ENCODE measurements around the gene WFS1. TPM values are rescaled to one million over a fixed set of nuclear protein-coding genes. Genes with fewer than 3 reads are reported as not detected.

The WFS1 gene
- total RNA-seq, 1 experiment from 2014 or later = 57.1 TPM

- Histone ChIP-seq H3K9me3 (ENCODE audit: insufficient read depth, low read depth) (no peaks in the 10 kb centered on the region), H3K4me3 (no peak overlapping the region), H3K9me2 (ENCODE audit: insufficient read depth) (no peaks in the 10 kb centered on the region), H4K20me1 (ENCODE audit: insufficient read depth) (0 out of 2 replicates have a peak, but pooled peaks cover 3% of the 10 kb centered on the region), H2AFZ (no peak overlapping the region), H3F3A (ENCODE audit: insufficient read depth, low read depth) (no peaks in the 10 kb centered on the region), H3K36me3 (ENCODE audit: low read depth) (no peaks in the 10 kb centered on the region), H3K79me2 (ENCODE audit: low read depth) (no peaks in the 10 kb centered on the region), H3K27ac (no peak overlapping the region), H3K4me2 (no peak overlapping the region), H3K27me3 (ENCODE audit: insufficient read depth, low read depth) (no peaks in the 10 kb centered on the region), H3K4me1 (replicated peaks; ENCODE audit: insufficient read depth) (0 out of 2 replicates have a peak, but pooled peaks cover 3% of the 10 kb centered on the region)
- POLR2A ChIA-PET (ENCODE audit: unreplicated experiment) = no interaction called here
- no TSS peak for BruUV-seq (replicated peaks)
- intact Hi-C loops (cut with micrococcal nuclease; ENCODE audit: unreplicated experiment) = no loop called here
- no peak for DNase-seq
- CTCF ChIA-PET = interaction anchor here (0.6 to 3.4 kb wide), 4 partner anchors 67 to 672 kb away, joined by 3 to 24 read pairs (median 4); no protein-coding TSS in a partner anchor
- no peak for TF ChIP-seq EZH2 (IDR thresholded peaks at IDR 0.05; ENCODE audit: low read depth)
- TF ChIP-seq, protein P1, sequence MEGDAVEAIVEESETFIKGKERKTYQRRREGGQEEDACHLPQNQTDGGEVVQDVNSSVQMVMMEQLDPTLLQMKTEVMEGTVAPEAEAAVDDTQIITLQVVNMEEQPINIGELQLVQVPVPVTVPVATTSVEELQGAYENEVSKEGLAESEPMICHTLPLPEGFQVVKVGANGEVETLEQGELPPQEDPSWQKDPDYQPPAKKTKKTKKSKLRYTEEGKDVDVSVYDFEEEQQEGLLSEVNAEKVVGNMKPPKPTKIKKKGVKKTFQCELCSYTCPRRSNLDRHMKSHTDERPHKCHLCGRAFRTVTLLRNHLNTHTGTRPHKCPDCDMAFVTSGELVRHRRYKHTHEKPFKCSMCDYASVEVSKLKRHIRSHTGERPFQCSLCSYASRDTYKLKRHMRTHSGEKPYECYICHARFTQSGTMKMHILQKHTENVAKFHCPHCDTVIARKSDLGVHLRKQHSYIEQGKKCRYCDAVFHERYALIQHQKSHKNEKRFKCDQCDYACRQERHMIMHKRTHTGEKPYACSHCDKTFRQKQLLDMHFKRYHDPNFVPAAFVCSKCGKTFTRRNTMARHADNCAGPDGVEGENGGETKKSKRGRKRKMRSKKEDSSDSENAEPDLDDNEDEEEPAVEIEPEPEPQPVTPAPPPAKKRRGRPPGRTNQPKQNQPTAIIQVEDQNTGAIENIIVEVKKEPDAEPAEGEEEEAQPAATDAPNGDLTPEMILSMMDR (conservative IDR thresholded peaks at IDR 0.05) = peak; percentile 79
Measured at GRCh38 chr4:6331018-6331417, 61.4 kb downstream of the WFS1 start.

DNA sequence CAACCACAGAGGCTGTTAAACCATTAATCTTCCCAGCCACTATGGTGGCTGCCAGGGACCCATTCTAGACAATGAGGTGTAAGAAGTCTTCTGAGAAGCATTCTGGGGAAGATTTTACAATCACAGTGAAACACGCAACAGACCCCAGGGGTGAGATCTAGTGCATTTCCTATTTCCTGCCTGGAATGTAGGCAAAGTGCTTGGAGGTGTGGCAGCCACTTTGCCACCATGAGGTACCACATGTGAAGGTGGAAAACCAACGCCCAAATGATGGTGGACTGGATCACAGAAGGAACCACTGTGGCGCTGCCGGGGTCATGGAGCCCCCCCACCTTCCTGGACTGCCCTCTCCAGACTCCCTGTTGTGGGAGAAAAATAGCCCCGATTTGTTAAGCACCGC, 61.8 kb downstream of the WFS1 start:
- no TSS peak for BruUV-seq (replicated peaks)

DNA sequence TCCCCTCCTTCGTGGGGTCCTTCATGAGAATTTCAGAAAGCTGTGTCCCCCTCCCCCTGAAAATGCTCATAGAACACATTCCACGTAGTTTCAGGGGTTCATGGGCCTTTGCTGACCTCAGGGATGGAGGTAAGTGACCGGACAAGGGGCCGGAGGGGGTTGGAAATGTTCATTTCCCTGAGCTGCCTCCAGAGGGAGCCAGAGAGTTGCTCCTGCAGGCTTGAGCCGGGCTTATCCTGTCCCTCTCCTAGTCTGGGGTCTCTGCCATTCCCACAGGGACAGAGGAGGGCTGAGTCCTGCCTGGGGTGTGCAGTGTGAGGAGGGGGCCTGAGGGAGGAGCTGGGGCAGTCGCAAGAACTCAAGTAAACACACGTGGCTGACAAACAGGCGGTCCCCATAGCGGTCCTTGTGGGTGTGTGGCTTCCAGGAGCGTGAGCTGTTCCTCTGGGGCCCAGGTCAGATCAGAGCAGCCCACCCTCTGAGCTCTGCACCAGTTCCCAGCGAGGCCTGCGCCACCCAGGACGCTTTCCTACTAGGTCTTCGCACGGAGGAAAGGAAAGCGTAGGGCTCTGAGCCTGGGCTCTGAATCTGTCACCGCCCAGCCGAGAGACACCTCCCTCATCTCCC, 62.5 kb downstream of the WFS1 start:
- CTCF ChIA-PET = interaction anchor here (0.6 to 3.4 kb wide), 4 partner anchors 11 to 315 kb away, joined by 3 to 24 read pairs (median 7); no protein-coding TSS in a partner anchor
- POLR2A ChIA-PET (ENCODE audit: unreplicated experiment) = no interaction called here
- TF ChIP-seq, protein P1 (conservative IDR thresholded peaks at IDR 0.05) = peak; percentile 81
- TF ChIP-seq EZH2 (IDR thresholded peaks at IDR 0.05; ENCODE audit: low read depth) = no peak
- Histone ChIP-seq H3K4me3 (no peak overlapping the region), H3K4me2 (no peak overlapping the region), H3K9me3 (ENCODE audit: insufficient read depth, low read depth) (no peaks in the 10 kb centered on the region), H3F3A (ENCODE audit: insufficient read depth, low read depth) (no peaks in the 10 kb centered on the region), H3K9me2 (ENCODE audit: insufficient read depth) (no peaks in the 10 kb centered on the region), H3K27me3 (ENCODE audit: insufficient read depth, low read depth) (no peaks in the 10 kb centered on the region), H4K20me1 (ENCODE audit: insufficient read depth) (0 out of 2 replicates have a peak, but pooled peaks cover 3% of the 10 kb centered on the region), H3K27ac (no peak overlapping the region), H3K79me2 (ENCODE audit: low read depth) (no peaks in the 10 kb centered on the region), H3K4me1 (replicated peaks; ENCODE audit: insufficient read depth) (0 out of 2 replicates have a peak, but pooled peaks cover under 1% of the 10 kb centered on the region), H3K36me3 (ENCODE audit: low read depth) (no peaks in the 10 kb centered on the region), H2AFZ (no peak overlapping the region)
- peak in 1 of 2 experiments; percentile 44 for DNase-seq
- no TSS peak for BruUV-seq (replicated peaks)
- intact Hi-C loops (cut with micrococcal nuclease; ENCODE audit: unreplicated experiment) = loop anchor here (1.0 kb wide), 1 partner anchor 216 kb away; no protein-coding TSS in a partner anchor

More for the DNA sequence above, 61.8 kb downstream of the WFS1 start:
- no peak overlapping the region for H3K27ac ChIP-seq
- no peaks in the 10 kb centered on the region for H3F3A ChIP-seq (ENCODE audit: insufficient read depth, low read depth)
- 0 out of 2 replicates have a peak, but pooled peaks cover 3% of the 10 kb centered on the region for H3K4me1 ChIP-seq (replicated peaks; ENCODE audit: insufficient read depth)
- H3K36me3 ChIP-seq (ENCODE audit: low read depth) = no peaks in the 10 kb centered on the region
- no peak overlapping the region for H2AFZ ChIP-seq
- intact Hi-C loops (cut with micrococcal nuclease; ENCODE audit: unreplicated experiment) = no loop called here
- H3K9me3 ChIP-seq (ENCODE audit: insufficient read depth, low read depth) = no peaks in the 10 kb centered on the region
- no peaks in the 10 kb centered on the region for H3K9me2 ChIP-seq (ENCODE audit: insufficient read depth)
- H4K20me1 ChIP-seq (ENCODE audit: insufficient read depth) = 0 out of 2 replicates have a peak, but pooled peaks cover 3% of the 10 kb centered on the region
- CTCF ChIA-PET = interaction anchor here (0.6 to 3.4 kb wide), 6 partner anchors 67 to 673 kb away, joined by 3 to 24 read pairs (median 4); no protein-coding TSS in a partner anchor
- no peaks in the 10 kb centered on the region for H3K27me3 ChIP-seq (ENCODE audit: insufficient read depth, low read depth)
- no peak for DNase-seq
- H3K4me3 ChIP-seq = no peak overlapping the region
- TF ChIP-seq, protein P1 (conservative IDR thresholded peaks at IDR 0.05) = no peak
- no peak for TF ChIP-seq EZH2 (IDR thresholded peaks at IDR 0.05; ENCODE audit: low read depth)
- H3K79me2 ChIP-seq (ENCODE audit: low read depth) = no peaks in the 10 kb centered on the region
- no peak overlapping the region for H3K4me2 ChIP-seq
- POLR2A ChIA-PET (ENCODE audit: unreplicated experiment) = no interaction called here
